Mesodermal cell (in vitro differentiated cells): ENCODE data around the gene ANO7. TPM values are rescaled to one million over a fixed set of nuclear protein-coding genes. Genes with fewer than 3 reads are reported as not detected.

Source experiments
- H3K27ac ChIP-seq: 2 replicates; pipeline ENCODE4 v1.7.0; 2013; ENCODE audit warnings: mild to moderate bottlenecking, low read depth, low read length, moderate library complexity; ENCODE audit not compliant: severe bottlenecking
- H3K36me3 ChIP-seq: 2 replicates; pipeline ENCODE4 v1.7.1; 2013; ENCODE audit warnings: mild to moderate bottlenecking, low read length, moderate library complexity; ENCODE audit not compliant: control insufficient read depth, insufficient read depth
- H3K4me1 ChIP-seq: one replicate; pipeline ENCODE4 v1.7.1; 2013; ENCODE audit warnings: mild to moderate bottlenecking, low read length; ENCODE audit not compliant: insufficient read depth, control insufficient read depth, poor library complexity, severe bottlenecking
- H3K4me3 ChIP-seq: 2 replicates; pipeline ENCODE4 v1.7.0; 2013; ENCODE audit warnings: low read length, control low read depth, mild to moderate bottlenecking; ENCODE audit not compliant: insufficient read depth, poor library complexity, severe bottlenecking; ENCODE audit errors: extremely low read depth
- H3K9me3 ChIP-seq: 2 replicates; pipeline ENCODE4 v1.7.1; 2013; ENCODE audit warnings: mild to moderate bottlenecking, low read length, moderate library complexity; ENCODE audit not compliant: control insufficient read depth
- whole genome bisulfite sequencing, 2 experiments: methylation state at CpG; one replicate each; pipeline ENCODE4 v1.1.5; 2013; ENCODE audit warnings: missing lambda C conversion rate in 2 of 2; ENCODE audit not compliant: insufficient coverage in 2 of 2; 5-methylcytosine and 5-hydroxymethylcytosine counted together
- polyA plus RNA-seq, 2 experiments: library from polyadenylated mRNA; stranded (reverse); fragments of 50-300 nt; gene quantifications; one replicate each; pipeline ENCODE4 v1.2.3, GENCODE V29; 2013

Gene ANO7
- polyA plus RNA-seq (2013, experiment 1 of 2), result 1.5 TPM
- polyA plus RNA-seq (2013, experiment 2 of 2), result 1.5 TPM

- Histone ChIP-seq H3K4me3 (no peak within 1 kb of the TSS), H3K9me3 (no peaks in the 10 kb centered on the region), H3K36me3 (no peaks in the 10 kb centered on the region), H3K27ac (no peak within 1 kb of the TSS), H3K4me1 (no peaks in the 10 kb centered on the region)
- WGBS, 2 experiments, result 72 to 80% methylated on average over 16 to 21 of the region's 21 CpGs
Observed at GRCh38 chr2:241188361-241189092, at the start of gene ANO7. Gene ANO7, plus strand, starts transcription at chr2:241188677. Its CDS starts 1,387 bp downstream, at chr2:241190064.

GRCh38 chr2:241139531-241140444, 48.7 kb upstream of the ANO7 start:
- Histone ChIP-seq H3K4me1 (no peaks in the 10 kb centered on the region), H3K36me3 (peaks cover 13% of the 10 kb centered on the region), H3K27ac (no peak overlapping the region), H3K4me3 (no peak overlapping the region), H3K9me3 (no peaks in the 10 kb centered on the region)
- 93 to 95% methylated on average over 12 to 23 of the region's 24 CpGs for WGBS, 2 experiments

GRCh38 chr2:241140445-241140840, 48.0 kb upstream of the ANO7 start:
- Histone ChIP-seq H3K4me1 (no peaks in the 10 kb centered on the region), H3K9me3 (no peaks in the 10 kb centered on the region), H3K4me3 (no peak overlapping the region), H3K36me3 (peaks cover 9% of the 10 kb centered on the region), H3K27ac (no peak overlapping the region)
- 93 to 98% methylated on average over 7 to 10 of the region's 10 CpGs for whole genome bisulfite sequencing, 2 experiments

GRCh38 chr2:241141214-241141770, 47.2 kb upstream of the ANO7 start:
- H3K36me3 ChIP-seq, result peaks cover 5% of the 10 kb centered on the region
- whole genome bisulfite sequencing, 2 experiments, result 91 to 96% methylated on average over 11 to 14 of the region's 14 CpGs
- no peaks in the 10 kb centered on the region for H3K4me1 ChIP-seq

GRCh38 chr2:241142063-241142462, 46.4 kb upstream of the ANO7 start:
- WGBS, 2 experiments, result 91 to 97% methylated on average over 4 to 6 of the region's 6 CpGs
- Histone ChIP-seq H3K4me3 (no peak overlapping the region), H3K9me3 (no peaks in the 10 kb centered on the region), H3K36me3 (peaks cover 5% of the 10 kb centered on the region), H3K4me1 (no peaks in the 10 kb centered on the region), H3K27ac (no peak overlapping the region)

More at GRCh38 chr2:241141214-241141770, 47.2 kb upstream of the ANO7 start:
- H3K4me3 ChIP-seq, result no peak overlapping the region
- no peaks in the 10 kb centered on the region for H3K9me3 ChIP-seq
- no peak overlapping the region for H3K27ac ChIP-seq

- peaks cover 5% of the 10 kb centered on the region for H3K36me3 ChIP-seq
- 95 to 96% methylated on average over 9 of the region's 9 CpGs for WGBS, 2 experiments
- H3K9me3 ChIP-seq, result no peaks in the 10 kb centered on the region
- H3K27ac ChIP-seq, result no peak overlapping the region
- no peaks in the 10 kb centered on the region for H3K4me1 ChIP-seq
- no peak overlapping the region for H3K4me3 ChIP-seq
Observed at GRCh38 chr2:241142593-241142992, 45.9 kb upstream of the ANO7 start.

GRCh38 chr2:241146286-241146685, 42.2 kb upstream of the ANO7 start:
- no peak overlapping the region for H3K27ac ChIP-seq
- no peaks in the 10 kb centered on the region for H3K4me1 ChIP-seq
- H3K4me3 ChIP-seq, result no peak overlapping the region
- H3K36me3 ChIP-seq, result no peaks in the 10 kb centered on the region
- WGBS, 2 experiments, result 100% methylated on average over 1 of the region's 4 CpGs; no CpG with 5 or more reads in 1 of the 2 experiments
- no peaks in the 10 kb centered on the region for H3K9me3 ChIP-seq

GRCh38 chr2:241147336-241147735, 41.1 kb upstream of the ANO7 start:
- H3K27ac ChIP-seq, result no peak overlapping the region
- no peaks in the 10 kb centered on the region for H3K36me3 ChIP-seq
- 100% methylated on average over 1 of the region's 3 CpGs; no CpG with 5 or more reads in 1 of the 2 experiments for WGBS, 2 experiments
- no peaks in the 10 kb centered on the region for H3K9me3 ChIP-seq
- peaks cover 8% of the 10 kb centered on the region for H3K4me1 ChIP-seq
- H3K4me3 ChIP-seq, result no peak overlapping the region

- H3K27ac ChIP-seq, result no peak overlapping the region
- H3K4me1 ChIP-seq, result peaks cover 9% of the 10 kb centered on the region
- 86 to 95% methylated on average over 2 to 4 of the region's 4 CpGs for WGBS, 2 experiments
- H3K4me3 ChIP-seq, result peak overlapping the region; percentile 90
- no peaks in the 10 kb centered on the region for H3K9me3 ChIP-seq
- H3K36me3 ChIP-seq, result peaks cover 3% of the 10 kb centered on the region
Observed at GRCh38 chr2:241148239-241148638, 40.2 kb upstream of the ANO7 start.

- Histone ChIP-seq H3K27ac (peak within 1 kb of the TSS; percentile 36), H3K36me3 (peaks cover 7% of the 10 kb centered on the region), H3K4me1 (peaks cover 9% of the 10 kb centered on the region), H3K9me3 (no peaks in the 10 kb centered on the region), H3K4me3 (peak within 1 kb of the TSS; percentile 90)
- 0% methylated on average over 75 to 79 of the region's 88 CpGs for WGBS, 2 experiments
Observed at GRCh38 chr2:241148891-241149674, 39.4 kb upstream of the ANO7 start, which contains the start of gene PASK. Gene PASK, minus strand, starts transcription at chr2:241149472. Its CDS starts 6,440 bp downstream, at chr2:241143032.
